IPS DF 19.7 (cell line): ENCODE data around the gene ATP9A.
"Not testable (repeated sequence)": the region's sequence is repeated elsewhere in the genome, so short reads cannot be mapped to it uniquely, and the experiment has no call there.

Experiments
- DNase-seq: peaks from one replicate; pipeline ENCODE4 v3.0.0-alpha.2; 2013; ENCODE audit warnings: low read depth, low spot score

ATP9A gene

DNA sequence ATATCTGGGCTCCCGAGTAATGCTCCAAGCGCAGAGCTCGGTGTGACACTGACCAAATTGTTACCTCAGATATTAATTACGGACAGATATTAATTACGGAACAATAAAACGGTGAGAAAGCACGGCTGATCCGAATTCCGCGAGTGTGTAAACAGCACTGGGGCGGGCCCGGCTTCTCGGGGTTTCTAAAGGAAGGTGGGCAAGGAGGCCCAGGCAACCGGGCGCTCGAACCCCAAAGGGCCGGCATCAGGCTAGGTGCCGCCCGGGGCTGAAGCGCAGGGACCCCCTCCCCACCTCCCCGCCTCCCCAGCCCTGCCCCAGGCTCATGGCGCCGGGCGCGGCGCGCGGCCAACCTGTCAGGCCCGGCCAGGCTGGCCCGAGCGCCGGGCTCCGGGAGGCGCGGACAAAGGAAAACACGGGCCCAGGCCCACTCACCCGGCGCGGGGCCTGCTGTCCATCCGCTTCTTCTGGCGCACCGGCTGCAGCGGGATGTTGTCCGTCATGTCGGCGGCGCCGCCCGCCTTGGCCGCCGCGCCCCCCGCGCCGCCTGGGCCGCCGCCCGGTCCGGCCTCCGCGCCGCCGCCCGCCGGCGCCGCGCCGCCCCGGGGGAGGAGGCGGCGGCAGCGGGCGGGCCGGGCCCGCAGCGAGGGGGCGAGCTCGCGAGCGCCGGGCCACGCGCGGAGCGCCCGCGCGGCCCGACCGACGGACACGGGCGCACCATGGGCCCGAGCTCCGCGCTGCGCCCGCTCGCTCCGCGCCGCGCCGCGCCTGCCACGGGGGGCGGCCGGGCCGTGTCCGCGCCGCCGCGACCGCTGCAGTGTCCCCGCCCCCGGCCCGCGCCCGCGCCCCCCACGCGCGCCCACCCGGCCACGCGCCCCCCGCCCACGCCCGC lies at the start of gene ATP9A:
TSS of gene ATP9A (minus strand) at position 524 of the 892 bp plus-strand sequence. CDS start at position 503, 21 bp downstream.
- no peak for DNase-seq

- not testable (repeated sequence) for DNase-seq
Observed at GRCh38 chr20:51816856-51817255, 48.7 kb upstream of the ATP9A start.

- DNase-seq = no peak
Observed at GRCh38 chr20:51815383-51816076, 47.3 kb upstream of the ATP9A start.

DNA sequence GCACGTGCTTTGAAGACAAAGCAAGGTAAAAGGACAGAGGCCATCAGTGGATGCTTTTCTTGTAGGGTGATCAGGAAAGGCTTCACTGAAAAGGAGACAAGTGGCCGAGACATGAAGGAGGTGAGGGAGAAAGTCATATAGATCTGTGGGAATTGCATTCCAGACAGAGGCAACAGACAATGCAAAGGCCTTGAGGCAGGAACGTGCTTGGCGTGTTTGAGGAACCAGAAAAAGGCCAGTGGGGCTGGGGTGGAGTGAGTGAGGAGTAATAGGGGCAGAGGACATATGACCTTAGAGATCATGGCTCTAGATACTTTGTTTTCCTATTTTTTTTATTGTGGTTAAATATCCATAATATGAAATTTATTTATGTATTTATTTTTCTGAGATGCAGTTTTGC lies 44.7 kb upstream of the ATP9A start:
- DNase-seq = no peak

DNA sequence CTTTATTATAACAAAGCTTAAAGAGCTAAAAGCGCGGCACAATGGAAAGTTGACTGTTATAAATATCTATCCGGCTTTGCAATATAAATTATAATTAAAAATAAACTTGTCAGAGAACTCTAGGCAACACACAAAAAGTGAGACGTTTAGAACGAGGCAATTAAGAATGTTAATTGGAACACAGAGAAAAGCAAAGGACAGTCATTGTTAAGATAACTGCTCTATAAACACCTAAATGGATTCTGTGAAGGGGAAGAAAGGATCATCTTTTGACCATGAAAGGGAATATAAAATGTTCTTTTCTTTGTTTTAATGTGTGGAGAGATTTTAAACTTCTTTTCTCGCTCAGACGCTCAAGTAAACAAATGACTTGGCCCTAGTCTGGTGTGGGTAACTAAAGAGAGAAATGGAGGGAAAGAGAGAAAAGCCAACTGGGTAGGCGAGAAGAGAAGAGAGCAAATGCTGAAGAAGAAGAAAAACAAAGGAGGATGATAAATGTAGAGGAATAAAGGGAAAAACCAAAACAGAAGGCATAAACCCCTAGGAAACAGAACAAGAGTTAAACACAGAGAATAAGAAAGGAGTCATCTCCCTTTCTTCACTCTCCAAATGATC lies 43.4 kb upstream of the ATP9A start:
- DNase-seq = no peak

GRCh38 chr20:51811042-51811355 lies 42.8 kb upstream of the ATP9A start:
- no peak for DNase-seq

- DNase-seq = no peak
Observed at GRCh38 chr20:51810155-51811041, 42.2 kb upstream of the ATP9A start.

GRCh38 chr20:51807720-51808250 lies 39.6 kb upstream of the ATP9A start:
- no peak for DNase-seq

GRCh38 chr20:51804754-51805153 lies 36.6 kb upstream of the ATP9A start:
- DNase-seq = no peak

GRCh38 chr20:51803148-51803854 lies 35.1 kb upstream of the ATP9A start:
- DNase-seq = no peak

DNA sequence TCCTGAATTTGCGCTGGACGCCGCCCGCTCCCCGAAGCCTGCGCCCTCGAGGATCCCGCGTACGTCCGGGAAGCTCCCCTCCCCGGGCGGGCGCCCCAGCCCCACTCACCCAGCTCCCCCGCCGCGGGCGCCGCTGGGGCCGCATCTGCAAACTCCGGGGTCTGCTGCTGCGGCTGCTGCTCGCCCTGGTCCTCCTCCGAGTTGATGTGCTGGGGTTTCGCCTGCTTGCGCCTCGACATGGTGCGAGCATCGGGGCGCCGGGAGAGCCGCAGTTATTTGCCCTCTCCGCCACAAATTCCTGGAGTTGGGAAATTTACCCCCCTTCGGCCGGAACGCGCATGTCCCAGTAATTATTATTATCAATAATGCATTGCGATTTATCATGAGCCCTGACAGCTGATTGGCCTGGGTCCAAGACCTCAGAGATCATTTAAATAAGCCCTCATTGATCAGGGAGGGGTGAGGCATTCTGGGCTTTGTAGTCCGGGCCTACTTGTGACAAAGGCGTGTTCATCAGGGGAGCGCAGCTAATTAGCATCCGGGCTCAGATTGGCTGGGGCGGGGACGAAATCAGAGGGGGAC lies 34.1 kb upstream of the ATP9A start, which contains the start of gene SALL4:
TSS of gene SALL4 (minus strand) at position 352 of the 582 bp plus-strand sequence. CDS start at position 239, 113 bp downstream.
- DNase-seq = peak; percentile 99

DNA sequence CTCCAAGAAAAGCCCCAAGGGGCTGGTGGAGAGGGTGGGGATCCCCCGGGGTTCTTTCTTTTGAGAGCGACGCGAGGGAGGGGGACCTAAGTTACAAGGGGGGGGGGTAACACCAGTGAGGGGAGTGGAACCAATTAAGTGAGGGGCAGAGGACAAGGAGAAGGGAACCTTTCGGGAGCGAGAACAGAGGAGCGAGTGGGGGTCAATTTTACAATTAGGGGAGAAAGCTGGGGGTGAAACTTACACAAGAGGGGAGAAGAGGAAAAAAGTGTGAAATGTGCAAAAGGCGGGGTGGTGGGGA lies 33.6 kb upstream of the ATP9A start:
- DNase-seq = no peak

GRCh38 chr20:51801122-51801822 lies 33.1 kb upstream of the ATP9A start:
- DNase-seq = no peak

- no peak for DNase-seq
Observed at GRCh38 chr20:51800872-51801121, 32.6 kb upstream of the ATP9A start.

- DNase-seq = no peak
Observed at GRCh38 chr20:51800060-51800871, 32.1 kb upstream of the ATP9A start.

GRCh38 chr20:51799401-51799860 lies 31.2 kb upstream of the ATP9A start:
- DNase-seq = no peak

DNA sequence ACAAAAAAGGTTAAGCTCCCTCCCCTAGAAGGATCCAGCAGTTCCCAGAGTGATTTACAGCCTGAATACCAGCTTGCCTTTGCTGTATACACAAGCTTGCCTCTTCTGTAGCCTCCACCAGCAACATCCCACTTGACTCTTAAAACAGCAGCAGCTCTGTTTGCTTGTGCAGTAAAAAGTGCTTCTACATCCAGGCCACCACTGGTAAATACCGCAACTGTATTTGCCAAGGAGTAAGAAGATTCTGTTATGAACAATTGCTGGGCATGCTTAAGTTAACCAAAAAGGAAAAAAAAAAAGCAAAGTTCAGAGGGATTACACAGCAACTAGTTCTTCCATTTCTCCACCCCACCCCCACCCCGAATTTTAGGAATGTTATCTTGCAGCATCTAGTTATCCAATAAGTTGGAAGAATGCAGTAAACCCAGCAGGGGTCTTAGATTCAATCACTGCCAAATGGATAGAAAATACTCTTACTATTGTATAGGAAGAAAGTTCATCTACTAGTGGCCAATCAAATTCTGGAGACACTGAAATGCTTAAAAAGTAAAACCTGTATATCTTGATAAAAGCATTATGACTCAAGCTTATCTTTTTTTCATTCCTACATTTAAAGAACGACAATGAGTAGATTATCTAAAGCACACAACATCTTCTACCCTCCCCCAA lies 29.3 kb upstream of the ATP9A start:
- DNase-seq = no peak

GRCh38 chr20:51796340-51796739 lies 28.1 kb upstream of the ATP9A start:
- DNase-seq = no peak

GRCh38 chr20:51792960-51793359 lies 24.8 kb upstream of the ATP9A start:
- DNase-seq = no peak
